ENCODE measurements around the gene RAB5B.

The RAB5B gene

GRCh38 chr12:55942577-55943136 is 31.2 kb upstream of the RAB5B start:
- no peak overlapping the region for H3K4me2 ChIP-seq (ENCODE audit: low read depth, low read length, poor library complexity, severe bottlenecking)
- H4K20me1 ChIP-seq (ENCODE audit: low read depth, low read length): no peaks in the 10 kb centered on the region
- H2AFZ ChIP-seq (ENCODE audit: low read depth, low read length, severe bottlenecking): no peak overlapping the region
- no peak overlapping the region for H3K27ac ChIP-seq (ENCODE audit: low read depth, low read length)
- no peaks in the 10 kb centered on the region for H3K27me3 ChIP-seq (ENCODE audit: low read length)
- H3K9me3 ChIP-seq (ENCODE audit: insufficient read depth, low read length): no peaks in the 10 kb centered on the region
- H3K9me2 ChIP-seq (replicated peaks; ENCODE audit: insufficient read depth, low read length): no peaks in the 10 kb centered on the region
- H3K36me3 ChIP-seq (ENCODE audit: low read length): peaks cover 11% of the 10 kb centered on the region; the same call in 1 of the 2 replicates
- no peak for TF ChIP-seq CTCF (IDR thresholded peaks at IDR 0.05; ENCODE audit: insufficient read depth, low read length, poor library complexity, severe bottlenecking)
- no peak for TF ChIP-seq EZH2phosphoT487 (conservative IDR thresholded peaks at IDR 0.05; ENCODE audit: low read length)
- no peak overlapping the region for H3K9ac ChIP-seq (ENCODE audit: low read length)
- 0 out of 2 replicates have a peak, but pooled peaks cover 4% of the 10 kb centered on the region for H3F3A ChIP-seq (ENCODE audit: insufficient read depth)
- H3K79me2 ChIP-seq (ENCODE audit: insufficient read depth, low read length): no peaks in the 10 kb centered on the region
- no peak overlapping the region for H3K4me3 ChIP-seq (ENCODE audit: insufficient read depth, low read length, poor library complexity, severe bottlenecking)

GRCh38 chr12:55946553-55946952 is 27.3 kb upstream of the RAB5B start:
- Histone ChIP-seq H3K79me2 (ENCODE audit: insufficient read depth, low read length) (no peaks in the 10 kb centered on the region), H3K27me3 (ENCODE audit: low read length) (no peaks in the 10 kb centered on the region), H3K9me2 (replicated peaks; ENCODE audit: insufficient read depth, low read length) (no peaks in the 10 kb centered on the region), H4K20me1 (ENCODE audit: low read depth, low read length) (no peaks in the 10 kb centered on the region), H3K9ac (ENCODE audit: low read length) (no peak overlapping the region), H3F3A (ENCODE audit: insufficient read depth) (no peaks in the 10 kb centered on the region), H3K4me3 (ENCODE audit: insufficient read depth, low read length, poor library complexity, severe bottlenecking) (no peak overlapping the region), H3K4me2 (ENCODE audit: low read depth, low read length, poor library complexity, severe bottlenecking) (no peak overlapping the region), H3K36me3 (ENCODE audit: low read length) (peaks cover 6% of the 10 kb centered on the region; the same call in 1 of the 2 replicates), H3K9me3 (ENCODE audit: insufficient read depth, low read length) (no peaks in the 10 kb centered on the region), H3K27ac (ENCODE audit: low read depth, low read length) (no peak overlapping the region), H2AFZ (ENCODE audit: low read depth, low read length, severe bottlenecking) (no peak overlapping the region)
- TF ChIP-seq CTCF (IDR thresholded peaks at IDR 0.05; ENCODE audit: insufficient read depth, low read length, poor library complexity, severe bottlenecking): no peak
- TF ChIP-seq EZH2phosphoT487 (conservative IDR thresholded peaks at IDR 0.05; ENCODE audit: low read length): no peak

- H3K9me2 ChIP-seq (replicated peaks; ENCODE audit: insufficient read depth, low read length): no peaks in the 10 kb centered on the region
- no peak for TF ChIP-seq EZH2phosphoT487 (conservative IDR thresholded peaks at IDR 0.05; ENCODE audit: low read length)
- no peak for TF ChIP-seq CTCF (IDR thresholded peaks at IDR 0.05; ENCODE audit: insufficient read depth, low read length, poor library complexity, severe bottlenecking)
- H3K27ac ChIP-seq (ENCODE audit: low read depth, low read length): no peak overlapping the region
- no peaks in the 10 kb centered on the region for H3F3A ChIP-seq (ENCODE audit: insufficient read depth)
- no peaks in the 10 kb centered on the region for H3K36me3 ChIP-seq (ENCODE audit: low read length)
- no peaks in the 10 kb centered on the region for H4K20me1 ChIP-seq (ENCODE audit: low read depth, low read length)
- no peak overlapping the region for H2AFZ ChIP-seq (ENCODE audit: low read depth, low read length, severe bottlenecking)
- no peak overlapping the region for H3K4me2 ChIP-seq (ENCODE audit: low read depth, low read length, poor library complexity, severe bottlenecking)
- no peaks in the 10 kb centered on the region for H3K9me3 ChIP-seq (ENCODE audit: insufficient read depth, low read length)
- H3K9ac ChIP-seq (ENCODE audit: low read length): no peak overlapping the region
- H3K27me3 ChIP-seq (ENCODE audit: low read length): no peaks in the 10 kb centered on the region
- H3K79me2 ChIP-seq (ENCODE audit: insufficient read depth, low read length): no peaks in the 10 kb centered on the region
- H3K4me3 ChIP-seq (ENCODE audit: insufficient read depth, low read length, poor library complexity, severe bottlenecking): no peak overlapping the region
Observed at GRCh38 chr12:55955344-55955743, 18.5 kb upstream of the RAB5B start.
